GM10847 (cell line): ENCODE measurements around the gene JKAMP.

Source experiments
- POLR2A ChIP-seq: IDR thresholded peaks from 2 replicates; pipeline ENCODE4 v1.6.1; 2011; ENCODE audit not compliant: insufficient read length; ENCODE audit errors: extremely low read depth

Gene JKAMP, protein sequence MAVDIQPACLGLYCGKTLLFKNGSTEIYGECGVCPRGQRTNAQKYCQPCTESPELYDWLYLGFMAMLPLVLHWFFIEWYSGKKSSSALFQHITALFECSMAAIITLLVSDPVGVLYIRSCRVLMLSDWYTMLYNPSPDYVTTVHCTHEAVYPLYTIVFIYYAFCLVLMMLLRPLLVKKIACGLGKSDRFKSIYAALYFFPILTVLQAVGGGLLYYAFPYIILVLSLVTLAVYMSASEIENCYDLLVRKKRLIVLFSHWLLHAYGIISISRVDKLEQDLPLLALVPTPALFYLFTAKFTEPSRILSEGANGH

DNA sequence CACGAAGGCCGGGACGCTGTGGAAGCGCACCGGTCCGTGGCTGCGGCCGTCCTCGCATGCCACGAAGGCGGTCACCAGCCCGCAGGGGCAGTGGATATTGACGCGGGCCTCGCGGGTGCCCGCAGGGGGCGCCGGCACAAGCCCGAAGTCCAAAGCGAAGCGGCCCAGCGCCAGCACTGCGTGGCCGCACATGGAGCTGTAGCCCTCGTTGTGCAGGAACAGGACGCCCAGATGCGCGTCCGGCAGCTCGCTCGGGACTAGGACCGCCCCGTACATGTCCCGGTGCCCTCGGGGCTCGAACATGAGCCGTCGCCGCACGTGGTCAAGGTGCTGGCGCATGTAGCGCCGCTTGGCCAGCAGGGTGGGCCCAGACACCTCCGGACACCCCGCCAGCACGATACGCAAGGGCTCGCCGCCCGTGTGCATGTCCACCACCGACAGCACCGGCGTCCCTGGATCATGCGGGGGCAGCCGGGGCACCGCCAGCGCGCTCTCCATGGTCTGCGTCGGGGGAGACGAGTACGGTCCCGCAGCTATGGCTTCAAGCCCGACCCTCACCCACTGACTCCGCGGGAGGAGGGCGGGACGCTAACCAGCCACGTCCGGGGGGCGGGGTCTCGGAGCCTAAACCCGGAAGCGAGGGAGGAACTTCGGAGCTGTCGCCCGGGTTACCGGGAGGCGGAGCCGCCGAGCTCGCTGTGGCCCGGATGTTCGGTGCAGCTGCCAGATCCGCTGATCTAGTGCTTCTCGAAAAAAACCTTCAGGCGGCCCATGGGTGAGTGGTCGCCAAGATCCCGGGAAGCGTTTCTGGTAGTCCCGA, at the start of gene JKAMP, which contains the start of gene L3HYPDH:
TSS of gene JKAMP (plus strand) at position 699 of the 820 bp plus-strand sequence. CDS start at position 772, 73 bp downstream.
TSS of gene L3HYPDH (minus strand) at position 590 of the 820 bp plus-strand sequence. CDS start at position 498, 92 bp downstream.
- peak; percentile 66 for TF ChIP-seq POLR2A

GRCh38 chr14:59435101-59435500, 49.2 kb upstream of the JKAMP start:
- no peak for TF ChIP-seq POLR2A

DNA sequence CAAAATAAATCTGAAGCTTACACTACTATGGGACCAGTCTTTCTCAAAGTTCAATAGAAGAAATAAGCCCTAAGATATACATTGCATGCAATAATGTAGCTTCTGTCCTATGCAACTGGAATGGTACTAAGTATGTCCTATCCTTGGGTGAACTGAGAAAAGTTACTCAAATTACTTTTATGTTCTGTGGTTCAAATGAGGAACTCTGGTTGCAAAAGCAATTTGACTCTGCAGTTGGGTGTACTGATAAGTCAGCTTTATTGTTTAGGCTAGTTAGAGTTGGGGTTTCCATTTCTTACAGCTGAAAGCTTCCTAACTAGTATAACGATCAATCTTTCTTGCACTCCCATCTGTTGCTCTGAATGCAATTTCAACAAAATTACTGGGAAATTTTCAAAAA, 48.3 kb upstream of the JKAMP start:
- no peak for TF ChIP-seq POLR2A

GRCh38 chr14:59438195-59438647, 46.1 kb upstream of the JKAMP start:
- TF ChIP-seq POLR2A: no peak

GRCh38 chr14:59439256-59439965, 44.9 kb upstream of the JKAMP start:
- TF ChIP-seq POLR2A: no peak

DNA sequence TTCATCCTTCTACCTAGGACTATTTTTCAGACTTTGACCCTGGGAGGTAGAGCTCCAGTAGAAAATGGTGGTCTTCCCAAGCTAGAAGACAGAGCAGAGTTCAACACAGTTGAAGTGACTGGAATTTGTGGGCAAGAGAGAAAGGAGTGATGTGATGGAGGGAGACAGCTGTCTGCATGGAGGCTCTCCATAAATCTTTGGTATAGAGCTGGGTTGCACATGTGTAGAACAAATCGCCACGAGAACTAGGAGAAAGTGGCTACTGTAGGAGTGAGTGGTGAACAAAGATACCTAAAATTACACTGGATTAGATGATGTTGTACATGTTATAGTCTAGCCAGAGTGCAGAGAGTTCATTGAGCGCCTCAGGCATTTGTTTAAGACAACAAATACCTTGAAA, 33.6 kb upstream of the JKAMP start:
- no peak for TF ChIP-seq POLR2A

- no peak for TF ChIP-seq POLR2A
Measured at GRCh38 chr14:59451849-59452248, 32.5 kb upstream of the JKAMP start.

- TF ChIP-seq POLR2A: no peak
Measured at GRCh38 chr14:59454139-59454538, 30.2 kb upstream of the JKAMP start.

GRCh38 chr14:59455411-59455810, 28.9 kb upstream of the JKAMP start:
- TF ChIP-seq POLR2A: no peak

GRCh38 chr14:59458486-59458885, 25.8 kb upstream of the JKAMP start:
- no peak for TF ChIP-seq POLR2A

DNA sequence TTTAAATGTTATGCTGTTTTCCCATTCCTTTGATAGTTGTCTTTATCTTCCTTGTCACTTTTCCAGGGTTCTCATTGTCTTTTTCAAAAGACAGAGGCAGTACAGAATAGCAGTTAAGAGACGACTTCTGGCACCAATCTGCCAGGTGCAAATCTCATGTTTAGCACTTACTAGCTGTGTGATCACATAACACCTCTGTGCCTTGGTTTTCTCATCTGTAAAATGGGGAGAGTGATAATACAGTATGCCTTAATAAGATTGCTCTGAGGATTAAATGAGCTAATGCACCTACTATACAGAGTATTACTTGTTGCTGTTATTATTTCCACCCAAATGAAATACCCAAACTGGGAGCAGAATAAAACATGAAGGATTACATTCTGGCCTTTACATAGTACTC, 23.9 kb upstream of the JKAMP start:
- no peak for TF ChIP-seq POLR2A

- TF ChIP-seq POLR2A: no peak
Measured at GRCh38 chr14:59461891-59462290, 22.4 kb upstream of the JKAMP start.

DNA sequence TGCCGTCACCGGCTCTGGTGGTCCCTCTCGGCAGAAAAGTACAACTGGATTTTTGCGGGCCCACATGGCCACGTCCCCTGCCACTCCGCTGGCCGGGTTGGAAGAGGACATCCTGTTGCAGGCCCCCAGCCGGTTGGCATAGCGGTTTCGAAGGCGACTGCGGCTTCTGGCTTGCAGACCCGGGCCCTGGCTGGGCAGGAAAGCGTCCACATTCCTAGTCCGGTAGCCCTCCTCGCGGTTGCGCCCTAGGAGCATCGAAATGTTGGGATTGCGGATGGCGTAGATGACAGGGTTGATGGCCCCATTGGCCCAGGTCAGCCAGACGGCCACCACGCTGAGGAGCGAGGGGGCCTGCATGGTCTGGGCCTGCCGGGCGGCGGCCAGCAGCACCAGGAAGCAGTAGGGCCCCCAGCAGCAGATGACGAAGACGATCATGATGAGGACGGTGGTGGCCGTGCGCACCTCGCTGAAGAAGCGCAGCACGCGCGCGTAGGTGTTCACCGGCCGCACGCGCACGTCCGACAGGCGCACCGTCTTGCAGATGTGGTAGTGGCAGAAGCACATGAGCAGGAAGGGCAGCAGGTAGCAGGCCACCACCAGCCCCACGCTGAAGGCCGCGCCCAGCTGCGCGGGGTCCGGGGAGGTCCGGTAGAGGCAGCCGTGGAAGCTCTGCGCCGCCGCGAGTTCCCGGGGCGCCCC, 20.4 kb upstream of the JKAMP start:
- no peak for TF ChIP-seq POLR2A

GRCh38 chr14:59464486-59465315, 19.6 kb upstream of the JKAMP start:
- no peak for TF ChIP-seq POLR2A
